Measurements from ENCODE around the gene MRPL21. TPM values are rescaled to one million over a fixed set of nuclear protein-coding genes. Genes with fewer than 3 reads are reported as not detected.

Gene MRPL21
- total and polyA plus RNA-seq, 4 donors: 27.0 to 101 (median 58.3) TPM

DNA sequence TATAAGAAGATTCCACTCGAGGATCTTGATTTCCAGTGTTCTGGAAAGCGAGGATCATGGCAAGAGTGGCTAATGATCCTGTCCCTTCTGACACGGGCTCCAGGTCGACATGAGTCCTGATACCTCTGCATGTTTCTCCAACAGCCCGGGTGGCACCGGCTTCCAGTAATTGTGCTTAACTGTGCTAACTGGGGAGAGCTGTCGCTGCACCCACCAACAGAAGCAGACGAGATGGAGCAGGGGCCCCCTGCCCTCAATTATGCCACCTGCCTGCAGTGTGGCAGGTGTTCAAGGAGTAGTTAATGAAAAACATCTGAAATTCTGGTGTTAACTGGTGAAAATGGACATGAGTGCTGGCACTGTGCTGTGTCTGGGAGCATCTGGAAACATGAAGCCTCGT, 6.2 kb downstream of the MRPL21 start:
- 91 to 92% methylated on average over 9 of the region's 9 CpGs for WGBS, 2 donors
- Histone ChIP-seq H3K9ac (ENCODE audit: insufficient read depth in 1 of 2, low read length in 2 of 2) (no peak overlapping the region), H3K4me3 (no peak overlapping the region), H3K27me3 (ENCODE audit: control insufficient read depth in 3 of 3, insufficient read depth in 3 of 3, low read length in 2 of 3) (no peaks in the 10 kb centered on the region), H3K36me3 (ENCODE audit: control insufficient read depth in 4 of 4, insufficient read depth in 4 of 4, low read length in 4 of 4) (peaks cover 18 to 42% (median 25%) of the 10 kb centered on the region in 4 donors), H3K9me3 (ENCODE audit: control insufficient read depth in 4 of 4, insufficient read depth in 3 of 4, low read length in 3 of 4) (no peaks in the 10 kb centered on the region), H3K4me1 (ENCODE audit: control insufficient read depth in 5 of 5, insufficient read depth in 5 of 5, low read length in 5 of 5) (peaks cover 0 to 4% (median 2%) of the 10 kb centered on the region in 5 donors), H3K27ac (ENCODE audit: low read depth in 1 of 2, low read length in 1 of 2) (no peak overlapping the region)
- DNase-seq: no peak
- no peak for ATAC-seq (ENCODE audit: insufficient read depth, low FRiP score)
- TF ChIP-seq, protein P1, sequence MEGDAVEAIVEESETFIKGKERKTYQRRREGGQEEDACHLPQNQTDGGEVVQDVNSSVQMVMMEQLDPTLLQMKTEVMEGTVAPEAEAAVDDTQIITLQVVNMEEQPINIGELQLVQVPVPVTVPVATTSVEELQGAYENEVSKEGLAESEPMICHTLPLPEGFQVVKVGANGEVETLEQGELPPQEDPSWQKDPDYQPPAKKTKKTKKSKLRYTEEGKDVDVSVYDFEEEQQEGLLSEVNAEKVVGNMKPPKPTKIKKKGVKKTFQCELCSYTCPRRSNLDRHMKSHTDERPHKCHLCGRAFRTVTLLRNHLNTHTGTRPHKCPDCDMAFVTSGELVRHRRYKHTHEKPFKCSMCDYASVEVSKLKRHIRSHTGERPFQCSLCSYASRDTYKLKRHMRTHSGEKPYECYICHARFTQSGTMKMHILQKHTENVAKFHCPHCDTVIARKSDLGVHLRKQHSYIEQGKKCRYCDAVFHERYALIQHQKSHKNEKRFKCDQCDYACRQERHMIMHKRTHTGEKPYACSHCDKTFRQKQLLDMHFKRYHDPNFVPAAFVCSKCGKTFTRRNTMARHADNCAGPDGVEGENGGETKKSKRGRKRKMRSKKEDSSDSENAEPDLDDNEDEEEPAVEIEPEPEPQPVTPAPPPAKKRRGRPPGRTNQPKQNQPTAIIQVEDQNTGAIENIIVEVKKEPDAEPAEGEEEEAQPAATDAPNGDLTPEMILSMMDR (IDR thresholded peaks at IDR 0.05; ENCODE audit: control extremely low read depth, extremely low read depth): no peak

DNA sequence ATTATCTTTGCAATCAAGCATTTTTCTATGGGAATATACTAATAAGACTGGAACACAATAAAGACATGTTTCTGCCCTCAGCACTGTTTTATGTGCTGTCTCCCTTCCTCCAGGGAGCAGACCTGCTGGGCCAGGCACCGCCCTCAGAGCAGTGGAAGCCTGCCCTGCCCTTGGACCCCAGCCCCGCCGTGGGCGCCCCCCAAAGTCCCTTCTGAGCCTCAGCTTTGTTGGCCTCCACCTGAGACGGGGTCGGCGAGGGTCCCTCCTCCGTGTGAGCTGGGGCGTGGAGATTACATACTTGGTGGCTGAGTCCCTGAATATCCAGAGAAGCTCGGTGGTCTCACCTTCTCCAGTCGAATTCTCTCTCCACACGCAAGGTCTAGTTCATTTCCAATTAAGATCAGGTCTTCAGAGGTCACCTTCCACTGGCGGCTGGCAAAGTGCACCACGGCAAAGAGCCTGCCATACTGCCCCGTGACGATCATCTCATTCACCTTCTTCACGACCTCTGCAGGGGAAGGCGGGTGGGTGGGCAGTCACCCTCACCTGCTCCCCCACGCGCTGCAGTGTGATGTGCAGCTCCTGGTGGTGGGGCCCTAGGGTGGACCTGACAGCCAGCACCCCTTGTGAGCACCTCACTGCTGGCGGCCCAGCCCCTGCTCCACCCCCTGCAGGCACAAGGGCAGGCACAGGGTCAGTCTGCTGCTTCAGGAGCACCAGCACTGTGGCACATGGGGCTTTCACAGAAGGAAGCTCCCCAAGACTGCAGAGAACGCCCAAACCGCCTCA, 7.3 kb downstream of the MRPL21 start:
- no peaks in the 10 kb centered on the region for H3K27me3 ChIP-seq (ENCODE audit: control insufficient read depth in 3 of 3, insufficient read depth in 3 of 3, low read length in 2 of 3)
- DNase-seq (no peak), ATAC-seq (ENCODE audit: insufficient read depth, low FRiP score) (no peak)
- no peak overlapping the region for H3K27ac ChIP-seq (ENCODE audit: low read depth in 1 of 2, low read length in 1 of 2)
- peaks cover 0 to 2% (median 0%) of the 10 kb centered on the region in 5 donors for H3K4me1 ChIP-seq (ENCODE audit: control insufficient read depth in 5 of 5, insufficient read depth in 5 of 5, low read length in 5 of 5)
- no peak overlapping the region for H3K4me3 ChIP-seq
- no peak overlapping the region for H3K9ac ChIP-seq (ENCODE audit: insufficient read depth in 1 of 2, low read length in 2 of 2)
- peaks cover 18 to 48% (median 27%) of the 10 kb centered on the region in 4 donors for H3K36me3 ChIP-seq (ENCODE audit: control insufficient read depth in 4 of 4, insufficient read depth in 4 of 4, low read length in 4 of 4)
- 94 to 97% methylated on average over 23 of the region's 23 CpGs for WGBS, 2 donors
- no peaks in the 10 kb centered on the region for H3K9me3 ChIP-seq (ENCODE audit: control insufficient read depth in 4 of 4, insufficient read depth in 3 of 4, low read length in 3 of 4)
- TF ChIP-seq, protein P1 (IDR thresholded peaks at IDR 0.05; ENCODE audit: control extremely low read depth, extremely low read depth): no peak

DNA sequence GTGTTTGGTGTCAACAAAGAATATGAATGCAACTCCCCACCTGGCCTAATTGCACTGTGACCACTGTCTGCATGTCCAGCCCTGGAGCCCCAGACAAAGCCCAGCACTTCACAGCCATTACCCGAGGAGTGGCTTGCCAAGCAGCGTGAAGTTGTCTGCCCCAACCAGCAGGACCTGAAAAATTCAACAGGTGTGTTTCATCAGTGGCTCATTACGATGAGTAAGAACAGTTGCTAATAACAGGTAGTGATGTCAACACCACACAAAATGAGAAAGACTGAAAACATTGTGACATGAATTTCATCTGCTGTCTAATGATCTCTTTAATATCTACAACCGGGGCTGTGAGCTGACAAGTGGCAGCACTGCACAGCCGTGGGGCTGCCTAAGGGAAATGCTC, 10.3 kb downstream of the MRPL21 start:
- WGBS, 2 donors: 89 to 90% methylated on average over 5 of the region's 5 CpGs
- H3K9me3 ChIP-seq (ENCODE audit: control insufficient read depth in 4 of 4, insufficient read depth in 3 of 4, low read length in 3 of 4): no peaks in the 10 kb centered on the region
- H3K36me3 ChIP-seq (ENCODE audit: control insufficient read depth in 4 of 4, insufficient read depth in 4 of 4, low read length in 4 of 4): peaks cover 18 to 49% (median 22%) of the 10 kb centered on the region in 4 donors
- H3K9ac ChIP-seq (ENCODE audit: insufficient read depth in 1 of 2, low read length in 2 of 2): no peak overlapping the region
- H3K27ac ChIP-seq (ENCODE audit: low read depth in 1 of 2, low read length in 1 of 2): no peak overlapping the region
- H3K27me3 ChIP-seq (ENCODE audit: control insufficient read depth in 3 of 3, insufficient read depth in 3 of 3, low read length in 2 of 3): no peaks in the 10 kb centered on the region
- H3K4me3 ChIP-seq: no peak overlapping the region
- ATAC-seq (ENCODE audit: insufficient read depth, low FRiP score) (no peak), DNase-seq (no peak)
- peaks cover 0 to 7% (median 0%) of the 10 kb centered on the region in 5 donors for H3K4me1 ChIP-seq (ENCODE audit: control insufficient read depth in 5 of 5, insufficient read depth in 5 of 5, low read length in 5 of 5)
- TF ChIP-seq, protein P1 (IDR thresholded peaks at IDR 0.05; ENCODE audit: control extremely low read depth, extremely low read depth): no peak

Measured in lung (tissue), 12 donors.